Liver (tissue), 9 donors: ENCODE data around the gene VMAC. TPM values are rescaled to one million over a fixed set of nuclear protein-coding genes. Genes with fewer than 3 reads are reported as not detected.

Source experiments
- DNase-seq: peaks from one replicate; pipeline ENCODE4 v3.0.0-alpha.2; 2017; ENCODE audit warnings: low spot score
- H3K27ac ChIP-seq, 2 donors: one replicate each; pipeline ENCODE4 v1.7.0; 2013; ENCODE audit warnings: inconsistent platforms in 2 of 2, low read length in 2 of 2, control low read depth in 1 of 2, low read depth in 1 of 2, mild to moderate bottlenecking in 1 of 2
- H3K27me3 ChIP-seq, 4 donors: one replicate each; pipeline versions ENCODE4 v1.6.1 to v1.7.0; 2013; ENCODE audit warnings: low read length in 3 of 4, inconsistent platforms in 1 of 4, mild to moderate bottlenecking in 1 of 4, moderate library complexity in 1 of 4; ENCODE audit not compliant: control insufficient read depth in 4 of 4, insufficient read depth in 4 of 4
- H3K36me3 ChIP-seq, 4 donors: one replicate each; pipeline versions ENCODE4 v1.6.1 to v1.7.0; 2013; ENCODE audit warnings: low read length in 3 of 4, mild to moderate bottlenecking in 3 of 4, low read depth in 1 of 4, moderate library complexity in 1 of 4; ENCODE audit not compliant: control insufficient read depth in 4 of 4, insufficient read depth in 3 of 4
- H3K4me1 ChIP-seq, 4 donors: one replicate each; pipeline versions ENCODE4 v1.6.1 to v1.7.0; 2013; ENCODE audit warnings: low read length in 3 of 4, mild to moderate bottlenecking in 3 of 4, moderate library complexity in 1 of 4; ENCODE audit not compliant: control insufficient read depth in 4 of 4, insufficient read depth in 4 of 4
- H3K4me3 ChIP-seq, 3 donors: one replicate each; pipeline versions ENCODE4 v1.6.1 to v1.7.0; 2013; ENCODE audit warnings: low read length in 3 of 3, control low read depth in 1 of 3, low read depth in 1 of 3, mild to moderate bottlenecking in 1 of 3
- H3K9ac ChIP-seq, 2 donors: one replicate each; pipeline ENCODE4 v1.7.0; 2013; ENCODE audit warnings: low read length in 2 of 2, mild to moderate bottlenecking in 2 of 2, moderate library complexity in 2 of 2, control low read depth in 1 of 2, low read depth in 1 of 2
- H3K9me3 ChIP-seq, 4 donors: one replicate each; pipeline versions ENCODE4 v1.6.1 to v1.7.0; 2013; ENCODE audit warnings: low read length in 3 of 4; ENCODE audit not compliant: control insufficient read depth in 4 of 4
- EGR1 ChIP-seq, 2 donors: IDR thresholded peaks; 2 replicates each; pipeline ENCODE4 v1.6.1; 2016 to 2018; ENCODE audit warnings: antibody characterized with exemption in 2 of 2, low read depth in 2 of 2
- FOXA1 ChIP-seq: IDR thresholded peaks from 2 replicates; pipeline ENCODE4 v1.6.1; 2016; ENCODE audit warnings: antibody characterized with exemption
- FOXA2 ChIP-seq: IDR thresholded peaks from 2 replicates; pipeline ENCODE4 v1.6.1; 2016; ENCODE audit warnings: antibody characterized with exemption
- GABPA ChIP-seq, 2 donors: IDR thresholded peaks in 1 of 2; conservative IDR thresholded peaks in 1 of 2; 2 replicates each; pipeline ENCODE4 v1.6.1; 2016; ENCODE audit warnings: antibody characterized with exemption in 2 of 2, mild to moderate bottlenecking in 1 of 2, moderate library complexity in 1 of 2
- HNF4A ChIP-seq, 2 donors: conservative IDR thresholded peaks; 2 replicates each; pipeline ENCODE4 v1.6.1; 2016; ENCODE audit warnings: antibody characterized with exemption in 2 of 2, mild to moderate bottlenecking in 2 of 2
- HNF4G ChIP-seq: IDR thresholded peaks from 2 replicates; pipeline ENCODE4 v1.6.1; 2016; ENCODE audit warnings: antibody characterized with exemption
- JUND ChIP-seq, 2 donors: IDR thresholded peaks; 2 replicates each; pipeline ENCODE4 v1.6.1; 2016; ENCODE audit warnings: antibody characterized with exemption in 2 of 2
- NR2F2 ChIP-seq: IDR thresholded peaks from 2 replicates; pipeline ENCODE4 v1.6.1; 2016; ENCODE audit warnings: antibody characterized with exemption
- RAD21 ChIP-seq, 2 donors: IDR thresholded peaks; 2 replicates each; pipeline ENCODE4 v1.6.1; 2016; ENCODE audit warnings: antibody characterized with exemption in 2 of 2, mild to moderate bottlenecking in 2 of 2
- RXRA ChIP-seq, 2 donors: IDR thresholded peaks; 2 replicates each; pipeline ENCODE4 v1.6.1; 2017 to 2018; ENCODE audit warnings: antibody characterized with exemption in 2 of 2, mild to moderate bottlenecking in 1 of 2
- SP1 ChIP-seq: IDR thresholded peaks from 2 replicates; pipeline ENCODE4 v1.6.1; 2018; ENCODE audit warnings: antibody characterized with exemption, mild to moderate bottlenecking
- TAF1 ChIP-seq: conservative IDR thresholded peaks from 2 replicates; pipeline ENCODE4 v1.6.1; 2016; ENCODE audit warnings: antibody characterized with exemption, mild to moderate bottlenecking
- YY1 ChIP-seq: IDR thresholded peaks from 2 replicates; pipeline ENCODE4 v1.6.1; 2016; ENCODE audit warnings: antibody characterized with exemption, mild to moderate bottlenecking
- WGBS: extraction: QIAGEN DNeasy Blood & Tissue Kit; methylation state at CpG from one replicate; pipeline ENCODE4 v1.1.7; 2013; 5-methylcytosine and 5-hydroxymethylcytosine counted together
- polyA plus RNA-seq, 2 donors: library from polyadenylated mRNA; stranded (reverse) in 1 of 2; unstranded in 1 of 2; fragments of 200-250 nt in 1 of 2; fragments of >200 nt in 1 of 2; fragmentation: Nextera tagmentation in 1 of 2; extraction: Ambion mirVana in 1 of 2; gene quantifications; one replicate each; pipeline versions ENCODE4 v1.2.1 to v1.2.3, GENCODE V29; 2013 to 2015
- total RNA-seq, 2 donors: library from RNA; depleted of rRNA; stranded (reverse); fragments of >200 nt; gene quantifications; one replicate each; pipeline ENCODE4 v1.2.3, GENCODE V29; 2014
- TF ChIP-seq, protein P1 (sequence below): IDR thresholded peaks from 2 replicates; pipeline ENCODE4 v1.6.1; 2016; ENCODE audit warnings: antibody characterized with exemption, mild to moderate bottlenecking
- TF ChIP-seq, protein P2 (sequence below): fragments of 150-350 bp; IDR thresholded peaks from 2 replicates; pipeline ENCODE4 v1.5.1; 2017; ENCODE audit warnings: improper control_type of control experiment, low read depth, low read length; ENCODE audit not compliant: missing input control
- TF ChIP-seq, protein P3 (sequence below): IDR thresholded peaks from 2 replicates; pipeline ENCODE4 v1.6.1; 2016; ENCODE audit warnings: antibody characterized with exemption
- TF ChIP-seq, protein P4 (sequence below): IDR thresholded peaks from 2 replicates; pipeline ENCODE4 v1.6.1; 2016; ENCODE audit warnings: antibody characterized with exemption
- TF ChIP-seq, protein P5 (sequence below): IDR thresholded peaks from 2 replicates; pipeline ENCODE4 v1.6.1; 2016; ENCODE audit warnings: antibody characterized with exemption
- donor health status: healthy.
- donor health status: healthy.
- donor health status: healthy.
- donor health status: healthy.
- donor health status: healthy.

VMAC gene
- total and polyA plus RNA-seq, 4 donors: 1.2 to 7.7 (median 2.6) TPM

DNA sequence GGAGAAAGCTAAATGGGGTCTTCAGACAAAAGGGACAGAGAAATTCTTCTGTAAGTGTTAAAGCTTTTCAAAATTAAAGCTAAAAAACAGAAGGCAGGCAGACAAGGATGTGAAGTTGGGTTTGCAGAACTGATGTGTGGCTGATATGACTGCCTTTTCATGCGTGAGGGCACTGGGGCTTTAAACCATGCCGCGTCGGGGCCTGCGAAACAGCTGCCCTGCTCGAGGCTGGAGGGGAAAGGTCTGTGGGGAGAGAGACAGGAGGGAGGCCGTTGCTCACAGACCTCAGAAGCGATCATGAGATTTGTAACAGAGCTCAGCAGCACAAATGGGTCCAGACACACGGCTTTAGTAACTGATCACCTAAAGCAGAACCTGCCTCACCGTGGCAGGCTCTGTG is 32.9 kb downstream of the VMAC start:
- TF ChIP-seq FOXA2: no peak
- Histone ChIP-seq H3K9me3 (no peaks in the 10 kb centered on the region), H3K4me3 (no peak overlapping the region), H3K27me3 (no peaks in the 10 kb centered on the region), H3K27ac (no peak overlapping the region), H3K4me1 (peaks cover 6 to 29% (median 26%) of the 10 kb centered on the region in 4 donors), H3K9ac (no peak overlapping the region), H3K36me3 (peaks cover 3 to 20% (median 7%) of the 10 kb centered on the region in 4 donors)
- DNase-seq: no peak
- 87% methylated on average over 10 of the region's 10 CpGs for WGBS

DNA sequence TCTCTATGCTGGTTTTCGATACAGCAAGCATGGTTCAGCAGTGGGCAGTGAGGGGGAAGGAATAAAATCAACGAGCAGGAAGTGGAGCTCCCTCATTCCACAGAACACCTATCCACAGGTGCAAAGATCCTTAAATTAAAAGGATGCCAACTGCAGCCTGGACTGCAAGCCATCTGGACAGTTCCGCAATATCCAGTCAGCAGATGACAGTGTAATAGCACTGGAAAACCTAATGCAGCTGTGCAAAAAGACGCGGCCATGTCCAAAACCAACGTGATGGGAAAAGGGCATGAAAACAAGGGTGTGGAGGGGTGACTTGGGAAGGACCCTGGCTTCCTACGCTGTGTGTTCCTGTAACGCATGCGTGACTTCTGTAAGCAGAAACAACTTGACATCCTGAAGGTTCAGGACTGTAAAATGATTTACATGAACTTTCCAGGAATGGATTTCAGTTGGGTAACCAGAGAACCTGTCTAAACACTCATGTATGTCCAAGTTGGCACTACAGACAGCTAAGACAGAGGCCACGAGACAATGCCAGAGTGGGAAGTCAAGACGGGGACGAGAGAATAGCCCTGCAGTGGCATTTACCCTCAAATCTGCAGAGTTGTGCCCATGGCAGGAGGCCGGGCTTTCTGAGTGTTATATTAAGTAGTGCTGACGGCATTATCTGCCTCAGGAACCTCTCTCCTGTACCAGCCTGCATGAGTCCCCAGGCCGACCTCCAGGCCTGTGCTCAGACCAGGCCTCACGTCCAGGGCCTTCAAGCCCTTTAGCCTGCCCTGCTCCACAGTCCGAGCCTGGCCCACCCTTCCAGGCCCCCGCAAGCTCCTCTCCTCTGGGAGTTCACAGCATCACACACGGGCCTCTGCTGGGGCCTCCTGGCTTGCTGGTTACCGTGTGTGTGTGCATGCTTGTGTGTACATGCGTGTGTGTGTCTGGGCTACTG is 35.9 kb downstream of the VMAC start:
- Histone ChIP-seq H3K36me3 (peaks cover 3 to 20% (median 7%) of the 10 kb centered on the region in 4 donors), H3K4me3 (no peak overlapping the region), H3K9me3 (no peaks in the 10 kb centered on the region), H3K27ac (no peak overlapping the region), H3K9ac (no peak overlapping the region), H3K4me1 (peaks cover 2 to 25% (median 21%) of the 10 kb centered on the region in 4 donors), H3K27me3 (no peaks in the 10 kb centered on the region)
- WGBS: 95% methylated on average over 21 of the region's 21 CpGs
- TF ChIP-seq HNF4G: no peak
- TF ChIP-seq, protein P1, sequence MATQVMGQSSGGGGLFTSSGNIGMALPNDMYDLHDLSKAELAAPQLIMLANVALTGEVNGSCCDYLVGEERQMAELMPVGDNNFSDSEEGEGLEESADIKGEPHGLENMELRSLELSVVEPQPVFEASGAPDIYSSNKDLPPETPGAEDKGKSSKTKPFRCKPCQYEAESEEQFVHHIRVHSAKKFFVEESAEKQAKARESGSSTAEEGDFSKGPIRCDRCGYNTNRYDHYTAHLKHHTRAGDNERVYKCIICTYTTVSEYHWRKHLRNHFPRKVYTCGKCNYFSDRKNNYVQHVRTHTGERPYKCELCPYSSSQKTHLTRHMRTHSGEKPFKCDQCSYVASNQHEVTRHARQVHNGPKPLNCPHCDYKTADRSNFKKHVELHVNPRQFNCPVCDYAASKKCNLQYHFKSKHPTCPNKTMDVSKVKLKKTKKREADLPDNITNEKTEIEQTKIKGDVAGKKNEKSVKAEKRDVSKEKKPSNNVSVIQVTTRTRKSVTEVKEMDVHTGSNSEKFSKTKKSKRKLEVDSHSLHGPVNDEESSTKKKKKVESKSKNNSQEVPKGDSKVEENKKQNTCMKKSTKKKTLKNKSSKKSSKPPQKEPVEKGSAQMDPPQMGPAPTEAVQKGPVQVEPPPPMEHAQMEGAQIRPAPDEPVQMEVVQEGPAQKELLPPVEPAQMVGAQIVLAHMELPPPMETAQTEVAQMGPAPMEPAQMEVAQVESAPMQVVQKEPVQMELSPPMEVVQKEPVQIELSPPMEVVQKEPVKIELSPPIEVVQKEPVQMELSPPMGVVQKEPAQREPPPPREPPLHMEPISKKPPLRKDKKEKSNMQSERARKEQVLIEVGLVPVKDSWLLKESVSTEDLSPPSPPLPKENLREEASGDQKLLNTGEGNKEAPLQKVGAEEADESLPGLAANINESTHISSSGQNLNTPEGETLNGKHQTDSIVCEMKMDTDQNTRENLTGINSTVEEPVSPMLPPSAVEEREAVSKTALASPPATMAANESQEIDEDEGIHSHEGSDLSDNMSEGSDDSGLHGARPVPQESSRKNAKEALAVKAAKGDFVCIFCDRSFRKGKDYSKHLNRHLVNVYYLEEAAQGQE: no peak
- no peak for TF ChIP-seq RXRA (IDR thresholded peaks at IDR 0.05)
- TF ChIP-seq NR2F2: no peak
- TF ChIP-seq, protein P2, sequence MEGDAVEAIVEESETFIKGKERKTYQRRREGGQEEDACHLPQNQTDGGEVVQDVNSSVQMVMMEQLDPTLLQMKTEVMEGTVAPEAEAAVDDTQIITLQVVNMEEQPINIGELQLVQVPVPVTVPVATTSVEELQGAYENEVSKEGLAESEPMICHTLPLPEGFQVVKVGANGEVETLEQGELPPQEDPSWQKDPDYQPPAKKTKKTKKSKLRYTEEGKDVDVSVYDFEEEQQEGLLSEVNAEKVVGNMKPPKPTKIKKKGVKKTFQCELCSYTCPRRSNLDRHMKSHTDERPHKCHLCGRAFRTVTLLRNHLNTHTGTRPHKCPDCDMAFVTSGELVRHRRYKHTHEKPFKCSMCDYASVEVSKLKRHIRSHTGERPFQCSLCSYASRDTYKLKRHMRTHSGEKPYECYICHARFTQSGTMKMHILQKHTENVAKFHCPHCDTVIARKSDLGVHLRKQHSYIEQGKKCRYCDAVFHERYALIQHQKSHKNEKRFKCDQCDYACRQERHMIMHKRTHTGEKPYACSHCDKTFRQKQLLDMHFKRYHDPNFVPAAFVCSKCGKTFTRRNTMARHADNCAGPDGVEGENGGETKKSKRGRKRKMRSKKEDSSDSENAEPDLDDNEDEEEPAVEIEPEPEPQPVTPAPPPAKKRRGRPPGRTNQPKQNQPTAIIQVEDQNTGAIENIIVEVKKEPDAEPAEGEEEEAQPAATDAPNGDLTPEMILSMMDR: no peak
- TF ChIP-seq, protein P3, sequence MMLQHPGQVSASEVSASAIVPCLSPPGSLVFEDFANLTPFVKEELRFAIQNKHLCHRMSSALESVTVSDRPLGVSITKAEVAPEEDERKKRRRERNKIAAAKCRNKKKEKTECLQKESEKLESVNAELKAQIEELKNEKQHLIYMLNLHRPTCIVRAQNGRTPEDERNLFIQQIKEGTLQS: no peak
- TF ChIP-seq FOXA1: no peak
- TF ChIP-seq JUND (IDR thresholded peaks at IDR 0.05): no peak
- TF ChIP-seq GABPA (IDR thresholded peaks at IDR 0.05 in 1 of 2, conservative IDR thresholded peaks at IDR 0.05 in 1 of 2): no peak
- TF ChIP-seq TAF1: no peak
- no peak for TF ChIP-seq EGR1 (IDR thresholded peaks at IDR 0.05; ENCODE audit: low read depth in 2 of 2)
- TF ChIP-seq, protein P4, sequence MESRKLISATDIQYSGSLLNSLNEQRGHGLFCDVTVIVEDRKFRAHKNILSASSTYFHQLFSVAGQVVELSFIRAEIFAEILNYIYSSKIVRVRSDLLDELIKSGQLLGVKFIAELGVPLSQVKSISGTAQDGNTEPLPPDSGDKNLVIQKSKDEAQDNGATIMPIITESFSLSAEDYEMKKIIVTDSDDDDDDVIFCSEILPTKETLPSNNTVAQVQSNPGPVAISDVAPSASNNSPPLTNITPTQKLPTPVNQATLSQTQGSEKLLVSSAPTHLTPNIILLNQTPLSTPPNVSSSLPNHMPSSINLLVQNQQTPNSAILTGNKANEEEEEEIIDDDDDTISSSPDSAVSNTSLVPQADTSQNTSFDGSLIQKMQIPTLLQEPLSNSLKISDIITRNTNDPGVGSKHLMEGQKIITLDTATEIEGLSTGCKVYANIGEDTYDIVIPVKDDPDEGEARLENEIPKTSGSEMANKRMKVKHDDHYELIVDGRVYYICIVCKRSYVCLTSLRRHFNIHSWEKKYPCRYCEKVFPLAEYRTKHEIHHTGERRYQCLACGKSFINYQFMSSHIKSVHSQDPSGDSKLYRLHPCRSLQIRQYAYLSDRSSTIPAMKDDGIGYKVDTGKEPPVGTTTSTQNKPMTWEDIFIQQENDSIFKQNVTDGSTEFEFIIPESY: no peak
- no peak for TF ChIP-seq RAD21 (IDR thresholded peaks at IDR 0.05)
- no peak for TF ChIP-seq FOXA2
- TF ChIP-seq YY1: no peak
- TF ChIP-seq, protein P5, sequence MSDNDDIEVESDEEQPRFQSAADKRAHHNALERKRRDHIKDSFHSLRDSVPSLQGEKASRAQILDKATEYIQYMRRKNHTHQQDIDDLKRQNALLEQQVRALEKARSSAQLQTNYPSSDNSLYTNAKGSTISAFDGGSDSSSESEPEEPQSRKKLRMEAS: no peak
- no peak for TF ChIP-seq HNF4A (conservative IDR thresholded peaks at IDR 0.05)
- TF ChIP-seq SP1: no peak
- no peak for DNase-seq
